GM12873 (cell line): ENCODE data around the gene CHAD.

ENCODE experiments used
- TF ChIP-seq, protein P1 (sequence below): IDR thresholded peaks from 2 replicates; pipeline ENCODE4 v1.5.1; 2012; ENCODE audit warnings: low read depth, mild to moderate bottlenecking, moderate library complexity, low read length, control low read depth; ENCODE audit not compliant: insufficient read depth; ENCODE audit errors: missing control alignments

Gene CHAD

DNA sequence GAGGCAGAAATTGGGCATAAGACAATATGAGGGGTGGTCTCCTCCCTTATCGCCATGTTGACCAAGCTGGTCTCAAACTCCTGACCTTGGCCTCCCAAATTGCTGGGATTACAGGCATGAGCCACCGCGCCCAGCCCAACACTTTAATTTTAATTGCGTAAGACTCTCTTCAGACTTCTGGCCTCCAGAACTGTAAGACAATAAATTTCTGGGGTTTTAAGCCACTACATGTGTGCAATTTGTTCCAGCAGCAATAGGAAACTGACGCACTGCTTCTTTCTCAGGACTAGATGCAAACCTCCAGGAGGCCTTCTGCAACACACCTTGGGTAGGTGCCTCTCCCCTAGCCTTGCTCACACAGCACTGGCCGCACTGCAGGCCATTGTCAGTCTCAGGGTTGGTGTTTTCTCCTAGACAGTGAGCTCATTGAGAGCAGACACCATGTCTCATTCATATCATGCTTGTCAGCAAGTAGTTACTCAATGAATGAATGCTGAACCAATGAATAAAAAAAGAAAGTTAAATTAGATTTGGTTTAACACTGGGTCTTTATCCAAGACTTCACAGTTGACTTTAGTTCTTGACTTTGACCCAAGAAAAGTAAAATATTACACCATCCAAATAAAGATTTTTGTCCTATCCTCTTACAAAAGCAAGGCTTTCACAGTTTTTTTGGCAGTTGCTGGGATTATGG lies 48.1 kb downstream of the CHAD start:
- TF ChIP-seq, protein P1, sequence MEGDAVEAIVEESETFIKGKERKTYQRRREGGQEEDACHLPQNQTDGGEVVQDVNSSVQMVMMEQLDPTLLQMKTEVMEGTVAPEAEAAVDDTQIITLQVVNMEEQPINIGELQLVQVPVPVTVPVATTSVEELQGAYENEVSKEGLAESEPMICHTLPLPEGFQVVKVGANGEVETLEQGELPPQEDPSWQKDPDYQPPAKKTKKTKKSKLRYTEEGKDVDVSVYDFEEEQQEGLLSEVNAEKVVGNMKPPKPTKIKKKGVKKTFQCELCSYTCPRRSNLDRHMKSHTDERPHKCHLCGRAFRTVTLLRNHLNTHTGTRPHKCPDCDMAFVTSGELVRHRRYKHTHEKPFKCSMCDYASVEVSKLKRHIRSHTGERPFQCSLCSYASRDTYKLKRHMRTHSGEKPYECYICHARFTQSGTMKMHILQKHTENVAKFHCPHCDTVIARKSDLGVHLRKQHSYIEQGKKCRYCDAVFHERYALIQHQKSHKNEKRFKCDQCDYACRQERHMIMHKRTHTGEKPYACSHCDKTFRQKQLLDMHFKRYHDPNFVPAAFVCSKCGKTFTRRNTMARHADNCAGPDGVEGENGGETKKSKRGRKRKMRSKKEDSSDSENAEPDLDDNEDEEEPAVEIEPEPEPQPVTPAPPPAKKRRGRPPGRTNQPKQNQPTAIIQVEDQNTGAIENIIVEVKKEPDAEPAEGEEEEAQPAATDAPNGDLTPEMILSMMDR: no peak

DNA sequence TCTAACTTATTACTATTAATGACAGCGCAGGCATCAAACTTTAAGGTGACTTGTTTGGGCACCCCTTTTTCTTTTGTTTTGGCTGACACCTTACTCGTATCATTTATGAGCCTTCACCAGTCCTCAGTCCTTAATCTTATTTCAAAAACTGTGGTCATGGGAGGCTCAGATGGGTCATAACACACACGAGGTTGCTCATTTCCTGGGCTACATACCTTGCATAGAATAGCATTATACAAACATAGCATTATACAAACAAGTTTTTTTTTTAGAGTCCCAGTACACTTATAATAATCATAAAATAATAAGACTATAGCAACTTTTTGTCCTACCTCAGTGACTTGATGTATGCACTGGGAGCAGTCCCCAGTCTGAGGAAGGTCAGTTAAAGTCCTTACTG lies 53.9 kb downstream of the CHAD start:
- TF ChIP-seq, protein P1: no peak
